DND-41 (cell line): Measurements from ENCODE around the gene EHBP1.

Source experiments
- EZH2 ChIP-seq: IDR thresholded peaks from 3 replicates; pipeline ENCODE4 v1.6.1; 2012; ENCODE audit warnings: borderline replicate concordance, low read depth, mild to moderate bottlenecking, moderate library complexity, low read length, inconsistent platforms; ENCODE audit not compliant: severe bottlenecking
- TF ChIP-seq, protein P1 (sequence below): IDR thresholded peaks from 2 replicates; pipeline ENCODE4 v1.5.1; 2012; ENCODE audit warnings: borderline replicate concordance, low read length, moderate library complexity, mild to moderate bottlenecking; ENCODE audit not compliant: poor library complexity, severe bottlenecking; ENCODE audit errors: extremely low read depth

- TF ChIP-seq, protein P1, sequence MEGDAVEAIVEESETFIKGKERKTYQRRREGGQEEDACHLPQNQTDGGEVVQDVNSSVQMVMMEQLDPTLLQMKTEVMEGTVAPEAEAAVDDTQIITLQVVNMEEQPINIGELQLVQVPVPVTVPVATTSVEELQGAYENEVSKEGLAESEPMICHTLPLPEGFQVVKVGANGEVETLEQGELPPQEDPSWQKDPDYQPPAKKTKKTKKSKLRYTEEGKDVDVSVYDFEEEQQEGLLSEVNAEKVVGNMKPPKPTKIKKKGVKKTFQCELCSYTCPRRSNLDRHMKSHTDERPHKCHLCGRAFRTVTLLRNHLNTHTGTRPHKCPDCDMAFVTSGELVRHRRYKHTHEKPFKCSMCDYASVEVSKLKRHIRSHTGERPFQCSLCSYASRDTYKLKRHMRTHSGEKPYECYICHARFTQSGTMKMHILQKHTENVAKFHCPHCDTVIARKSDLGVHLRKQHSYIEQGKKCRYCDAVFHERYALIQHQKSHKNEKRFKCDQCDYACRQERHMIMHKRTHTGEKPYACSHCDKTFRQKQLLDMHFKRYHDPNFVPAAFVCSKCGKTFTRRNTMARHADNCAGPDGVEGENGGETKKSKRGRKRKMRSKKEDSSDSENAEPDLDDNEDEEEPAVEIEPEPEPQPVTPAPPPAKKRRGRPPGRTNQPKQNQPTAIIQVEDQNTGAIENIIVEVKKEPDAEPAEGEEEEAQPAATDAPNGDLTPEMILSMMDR, result no peak
- TF ChIP-seq EZH2, result no peak
Observed at GRCh38 chr2:63051042-63051794, 345.7 kb downstream of the EHBP1 start.
